HG02759 (cell line): ENCODE data around the gene CORO2B.
"Not testable (repeated sequence)": the region's sequence is repeated elsewhere in the genome, so short reads cannot be mapped to it uniquely, and the experiment has no call there.

Experiments used
- ATAC-seq: cut with Tn5 transposase; IDR thresholded peaks from one replicate; pipeline ENCODE4 v1.9.1; 2021; ENCODE audit warnings: mild to moderate bottlenecking, moderate library complexity; ENCODE audit not compliant: unreplicated experiment

The CORO2B gene

GRCh38 chr15:68667800-68668625, 89.2 kb downstream of the CORO2B start:
- no peak for ATAC-seq

- ATAC-seq, result no peak
These were observed 90.3 kb downstream of the CORO2B start for GRCh38 chr15:68668926-68669600.

DNA sequence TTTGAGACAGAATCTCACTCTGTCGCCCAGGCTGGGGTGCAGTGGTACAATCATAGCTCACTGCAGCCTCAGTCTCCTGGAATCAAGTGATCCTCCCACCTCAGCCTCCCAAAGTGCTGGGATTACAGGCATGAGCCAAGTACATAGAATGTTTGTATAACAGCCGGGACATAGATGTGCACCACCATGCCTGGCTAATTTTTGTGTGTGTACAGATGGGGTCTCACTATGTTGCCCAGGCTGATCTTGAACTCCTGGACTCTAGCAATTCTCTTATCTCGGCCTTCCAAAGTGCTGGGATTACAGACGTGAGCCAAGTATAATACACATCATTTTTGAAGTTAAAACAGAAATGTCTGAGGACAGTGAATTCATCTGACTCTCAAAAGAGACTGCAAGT, 93.5 kb downstream of the CORO2B start:
- ATAC-seq, result no peak

DNA sequence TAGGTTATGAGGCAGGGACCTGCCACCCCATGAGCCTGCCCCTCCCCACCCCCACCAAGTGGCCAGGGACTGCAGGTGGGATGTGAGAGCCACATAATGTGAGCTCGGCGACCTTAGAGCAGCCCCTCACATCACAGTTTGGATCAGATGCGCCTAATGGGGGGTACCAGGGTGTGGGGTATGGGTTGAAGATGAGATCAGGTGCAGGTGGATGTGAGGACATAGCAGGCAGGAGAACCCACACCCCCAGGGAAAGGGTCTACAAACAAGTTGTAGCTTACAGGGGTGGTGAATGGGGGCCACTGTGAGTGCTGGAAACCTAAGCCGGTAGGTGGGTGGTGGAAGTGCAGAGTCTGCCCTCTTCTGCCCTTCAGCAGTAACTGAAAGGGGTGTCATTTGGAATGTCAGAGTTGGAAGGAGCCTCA, 94.0 kb downstream of the CORO2B start:
- no peak for ATAC-seq

- ATAC-seq, result no peak
These were observed 96.2 kb downstream of the CORO2B start for GRCh38 chr15:68674975-68675374.

DNA sequence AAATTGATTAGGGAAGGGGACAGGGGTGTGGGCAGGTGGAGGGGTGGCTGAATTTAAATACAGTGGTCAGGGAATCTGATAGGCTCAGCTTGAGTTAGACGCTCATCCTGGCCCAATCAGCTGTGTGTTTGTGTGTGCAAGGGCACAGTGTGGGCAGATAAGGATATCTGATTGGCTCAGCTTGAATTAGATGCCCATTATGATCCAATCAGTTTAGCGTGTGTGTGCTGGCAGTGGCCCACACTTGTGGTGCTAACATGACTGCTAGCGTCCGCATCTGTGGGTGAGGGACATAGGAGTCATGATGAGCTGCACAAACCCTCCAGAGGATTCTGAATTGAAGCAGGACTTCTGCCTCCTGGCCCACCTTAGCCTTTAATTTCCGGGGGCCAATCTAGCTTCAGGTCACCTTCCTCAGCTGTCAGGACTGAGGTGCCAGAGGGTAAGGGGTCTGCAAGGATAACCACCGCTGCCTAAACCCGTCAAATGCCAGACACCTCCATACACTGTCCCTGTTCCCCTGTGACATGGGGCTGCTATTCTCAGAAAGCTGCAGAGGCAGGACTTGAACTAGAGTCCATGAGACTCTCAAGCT, 97.3 kb downstream of the CORO2B start:
- no peak for ATAC-seq

DNA sequence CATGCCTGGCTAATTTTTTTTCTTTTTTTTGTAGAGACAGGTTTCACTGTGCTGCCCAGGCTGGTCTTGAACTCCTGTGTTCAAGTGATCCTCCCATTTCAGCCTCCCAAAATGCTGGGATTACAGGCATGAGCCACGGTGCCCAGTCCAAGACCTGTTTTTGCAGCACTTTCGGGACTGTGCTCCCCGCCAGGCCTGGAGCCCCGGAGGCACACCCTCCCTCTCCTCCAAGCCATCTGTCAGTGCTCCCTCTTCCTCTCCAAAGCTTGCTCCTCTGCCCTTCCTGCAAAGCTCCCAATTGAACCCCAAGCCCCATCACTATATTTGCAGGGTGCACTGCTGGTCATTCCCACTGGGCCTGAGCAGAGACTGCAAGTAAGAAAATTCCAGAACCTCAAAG, 98.1 kb downstream of the CORO2B start:
- no peak for ATAC-seq

DNA sequence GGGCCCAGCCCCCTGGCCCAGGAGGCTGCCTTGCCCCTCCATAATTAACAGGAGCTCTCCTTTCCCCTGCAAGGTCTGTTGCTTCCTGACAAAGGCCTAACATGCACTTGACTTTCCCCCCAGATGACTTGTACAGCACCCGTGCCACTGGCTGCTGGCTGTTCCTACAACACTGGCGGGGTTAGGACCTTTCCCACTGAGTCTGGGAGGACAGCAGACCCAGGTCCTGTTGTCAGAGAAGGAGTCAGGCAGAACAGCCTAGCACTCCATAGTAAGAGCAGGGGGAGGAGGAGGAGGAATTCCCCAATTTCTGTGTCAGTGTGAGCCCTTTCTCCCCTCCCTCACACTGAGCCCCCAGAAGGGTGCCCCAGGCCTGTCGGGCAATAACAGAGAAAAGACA, 99.2 kb downstream of the CORO2B start:
- no peak for ATAC-seq

- ATAC-seq, result no peak
These were observed 100.0 kb downstream of the CORO2B start for GRCh38 chr15:68678746-68679145.

DNA sequence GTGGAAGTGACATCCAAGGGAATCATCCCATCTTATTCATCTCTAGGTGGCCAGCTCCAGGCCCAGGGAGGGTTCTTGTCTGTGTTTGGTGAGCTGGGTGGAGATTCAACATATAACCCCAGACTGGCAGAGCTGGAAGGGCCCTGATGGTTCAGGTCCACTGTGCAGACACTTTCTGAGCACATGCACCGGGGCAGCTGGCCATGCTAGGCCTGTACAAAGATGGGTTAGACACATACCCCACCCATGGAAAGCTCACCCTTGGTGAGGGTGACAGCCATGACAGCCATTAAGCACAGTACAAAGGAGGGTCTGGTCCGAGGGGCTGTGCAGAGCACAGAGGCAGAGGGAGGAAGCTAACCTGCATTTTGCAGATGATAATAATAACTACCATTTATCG, 100.4 kb downstream of the CORO2B start:
- no peak for ATAC-seq

GRCh38 chr15:68679961-68680371, 101.2 kb downstream of the CORO2B start:
- ATAC-seq, result no peak

DNA sequence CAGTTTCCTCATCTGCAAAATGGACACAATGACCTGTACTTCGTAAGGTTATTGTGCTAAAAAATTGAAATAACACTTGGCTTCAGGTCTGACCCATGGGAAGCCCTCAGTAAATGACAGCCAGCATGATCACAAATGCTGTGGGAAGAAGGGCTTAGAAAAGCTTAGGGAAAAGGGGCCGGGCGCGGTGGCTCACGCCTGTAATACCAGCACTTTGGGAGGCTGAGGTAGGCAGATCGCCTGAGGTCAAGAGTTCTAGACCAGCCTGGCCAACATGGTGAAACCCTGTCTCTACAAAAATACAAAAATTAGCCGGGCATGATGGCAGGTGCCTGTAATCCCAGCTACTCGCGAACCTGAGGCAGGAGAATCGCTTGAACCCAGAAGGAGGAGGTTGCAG, 102.0 kb downstream of the CORO2B start:
- not testable (repeated sequence) for ATAC-seq

DNA sequence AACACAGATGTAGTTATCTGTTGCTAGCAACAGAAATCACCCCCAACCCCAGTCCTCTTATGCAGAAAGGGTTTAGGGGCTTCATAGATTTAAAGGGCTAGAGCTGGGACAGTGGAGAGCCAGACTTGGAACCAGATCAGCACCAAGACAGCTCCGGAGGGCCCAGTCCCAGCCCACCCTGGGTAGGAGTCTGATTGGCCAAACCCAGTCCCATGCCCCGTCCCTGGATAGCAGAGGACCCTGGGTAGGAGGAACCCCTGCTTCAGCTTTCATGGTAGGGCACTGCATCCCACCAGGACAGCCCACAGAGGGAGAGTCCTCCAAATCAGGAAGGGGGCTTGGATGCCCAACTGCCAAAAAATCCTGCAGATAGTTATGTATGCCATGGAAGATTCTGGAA, 103.0 kb downstream of the CORO2B start:
- no peak for ATAC-seq

DNA sequence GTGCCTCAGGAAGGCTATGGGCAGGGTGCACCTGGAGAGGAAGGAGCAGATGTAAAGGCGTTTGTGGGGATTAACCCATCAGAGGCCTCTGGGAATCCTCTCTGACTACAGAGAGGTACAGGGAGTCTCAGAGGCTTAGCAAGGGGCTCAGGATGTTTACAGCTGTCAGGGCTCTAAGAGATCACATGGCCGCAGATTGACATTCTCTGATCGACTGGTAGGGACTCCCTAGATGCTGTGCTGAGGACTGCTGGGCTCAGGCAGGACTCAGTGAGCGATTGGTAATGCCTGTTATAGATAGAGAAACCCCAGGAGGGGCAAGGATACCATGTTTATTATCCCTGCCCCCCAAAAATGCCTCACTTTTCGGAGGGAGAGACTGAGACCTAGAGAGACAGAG, 103.5 kb downstream of the CORO2B start:
- no peak for ATAC-seq

- ATAC-seq, result no peak
These were observed 104.2 kb downstream of the CORO2B start for GRCh38 chr15:68683026-68683425.

- ATAC-seq, result no peak
These were observed 104.8 kb downstream of the CORO2B start for GRCh38 chr15:68683551-68683950.

DNA sequence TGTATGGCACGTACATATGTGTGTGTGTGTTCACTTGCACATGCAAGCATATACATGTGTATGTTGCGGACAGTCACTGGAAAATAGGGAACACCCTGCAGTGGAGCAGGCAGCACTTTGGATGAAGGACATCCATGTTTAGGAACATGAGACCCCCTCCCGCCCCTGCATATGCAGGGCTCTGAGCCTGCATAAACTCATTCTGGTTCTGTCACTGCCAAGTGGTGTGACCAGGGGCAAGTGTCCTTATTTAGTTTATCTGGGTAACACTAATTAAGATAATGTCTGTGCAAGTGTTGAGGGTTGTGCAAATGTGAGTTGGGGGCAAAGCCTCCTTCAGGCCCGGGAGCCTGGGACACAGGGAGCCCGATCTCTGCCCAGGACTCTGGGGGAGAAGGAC, 105.7 kb downstream of the CORO2B start:
- no peak for ATAC-seq

DNA sequence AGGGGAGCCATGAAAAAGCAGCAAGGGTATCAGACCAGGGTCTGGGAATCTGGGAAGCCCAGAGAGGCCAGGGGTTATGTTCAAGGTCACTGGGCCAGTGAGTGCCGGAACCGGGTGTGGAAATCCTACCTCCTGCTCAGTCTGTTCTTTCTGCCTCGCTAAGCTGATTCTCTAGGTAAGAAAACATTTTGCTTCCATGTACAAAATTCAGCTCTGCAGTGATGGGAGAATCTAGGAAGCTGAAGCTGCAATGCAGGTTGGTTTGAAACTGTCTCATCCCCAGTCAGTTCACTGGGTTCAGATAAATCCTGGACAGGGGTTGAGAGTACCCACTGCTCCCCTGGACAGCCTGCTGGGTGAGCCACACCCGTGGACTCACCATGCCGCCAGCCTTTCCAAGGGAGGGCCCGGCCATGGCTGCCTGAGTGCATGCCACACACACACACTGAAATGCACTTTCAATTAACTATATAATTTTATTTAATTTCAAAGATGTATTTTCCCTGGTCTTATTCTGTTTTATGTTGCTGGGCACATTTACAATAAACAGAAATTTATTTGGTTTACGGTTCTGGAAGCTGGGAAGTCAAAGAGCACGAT, 108.4 kb downstream of the CORO2B start:
- no peak for ATAC-seq

DNA sequence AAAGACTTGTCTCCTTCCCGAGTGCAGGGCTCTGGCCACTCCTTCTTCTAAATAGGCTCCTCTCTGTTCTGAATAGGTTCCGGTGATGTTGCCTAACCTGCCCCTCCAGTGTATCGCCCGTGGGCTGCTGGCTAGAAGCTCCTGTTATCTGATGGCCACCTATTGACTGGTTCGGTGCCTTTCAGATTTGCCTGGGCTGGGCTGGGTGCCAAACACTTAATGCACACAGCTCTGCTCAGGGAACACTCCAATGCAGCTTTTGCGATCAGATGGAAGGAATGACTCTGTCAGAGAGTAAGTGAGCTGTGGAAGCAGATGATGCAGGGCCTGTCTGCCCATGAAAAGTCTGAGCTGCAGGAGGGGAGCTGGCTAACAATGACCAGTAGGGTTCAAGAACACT, 112.9 kb downstream of the CORO2B start:
- ATAC-seq, result no peak

DNA sequence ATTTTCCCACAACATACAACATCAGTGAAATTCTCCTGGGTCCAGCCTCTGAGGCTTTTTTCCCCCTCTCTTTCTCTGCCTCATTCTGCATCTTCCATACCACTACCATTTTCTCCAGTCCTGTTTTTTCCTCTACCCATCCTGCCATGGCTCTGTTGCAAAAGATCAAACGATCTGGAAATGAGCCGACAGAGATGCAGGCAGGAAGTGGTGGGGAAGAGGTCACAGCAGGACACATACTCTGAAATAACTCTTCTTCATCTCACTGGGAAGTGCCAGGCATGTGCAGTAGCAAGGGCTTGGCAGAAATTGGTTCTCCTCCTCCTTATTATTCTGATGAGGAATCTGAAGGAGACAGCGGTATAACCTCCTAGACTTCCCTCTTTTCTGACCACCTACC, 114.3 kb downstream of the CORO2B start:
- ATAC-seq, result no peak

GRCh38 chr15:68694111-68694510, 115.3 kb downstream of the CORO2B start:
- ATAC-seq, result no peak
